ENCODE results near the gene SSH3. TPM values are rescaled to one million over a fixed set of nuclear protein-coding genes. Genes with fewer than 3 reads are reported as not detected.

The SSH3 gene
- total and polyA plus RNA-seq, 2 of the 8 experiments (the other 6 are each of a cell fraction or from before 2014, with no cell fraction given): 16.9 to 19.8 TPM

DNA sequence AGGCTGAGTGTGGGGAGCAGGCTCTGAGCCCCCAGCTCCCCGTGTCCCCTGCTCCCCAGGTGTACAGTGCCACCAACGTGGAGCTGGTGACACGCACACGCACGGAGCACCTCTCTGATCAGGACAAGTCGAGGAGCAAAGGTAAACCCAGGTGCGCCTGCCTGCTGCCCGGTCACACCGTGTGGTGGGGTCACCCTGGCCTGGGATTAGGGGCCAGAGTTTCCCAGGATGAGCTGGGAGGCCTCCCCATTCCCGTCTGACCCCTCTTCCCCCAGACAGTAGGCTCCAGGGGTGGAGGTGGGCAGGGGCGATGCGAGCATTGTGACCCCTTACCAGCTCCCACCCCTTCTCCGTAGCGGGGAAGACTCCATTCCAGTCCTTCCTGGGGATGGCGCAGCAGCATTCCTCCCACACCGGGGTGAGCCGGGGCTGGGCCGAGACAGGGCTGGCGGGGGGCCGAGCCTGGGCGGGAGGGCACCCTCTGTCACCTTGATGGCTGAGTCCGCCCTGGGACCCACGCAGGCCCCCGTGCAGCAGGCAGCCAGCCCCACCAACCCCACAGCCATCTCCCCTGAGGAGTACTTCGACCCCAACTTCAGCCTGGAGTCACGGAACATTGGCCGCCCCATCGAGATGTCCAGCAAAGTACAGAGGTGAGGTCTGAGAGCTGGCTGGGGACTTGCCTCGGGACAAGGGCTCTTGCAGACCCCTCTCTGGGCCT, 3.7 kb upstream of the SSH3 start (continued):
- TF ChIP-seq, protein P1, sequence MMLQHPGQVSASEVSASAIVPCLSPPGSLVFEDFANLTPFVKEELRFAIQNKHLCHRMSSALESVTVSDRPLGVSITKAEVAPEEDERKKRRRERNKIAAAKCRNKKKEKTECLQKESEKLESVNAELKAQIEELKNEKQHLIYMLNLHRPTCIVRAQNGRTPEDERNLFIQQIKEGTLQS (IDR thresholded peaks at IDR 0.05; ENCODE audit: insufficient read depth, low read depth, low read length): no peak
- TF ChIP-seq HDAC6 (IDR thresholded peaks at IDR 0.05; ENCODE audit: low read depth, low read length) (no peak), POLR2AphosphoS5 (IDR thresholded peaks at IDR 0.05; ENCODE audit: low read depth, low read length) (no peak), BACH1 (IDR thresholded peaks at IDR 0.05; ENCODE audit: low read length) (no peak), FOSL1 (IDR thresholded peaks at IDR 0.05; ENCODE audit: insufficient read depth, low read depth, low read length) (no peak), NRF1 (IDR thresholded peaks at IDR 0.05; ENCODE audit: low read depth, low read length) (no peak), SRF (IDR thresholded peaks at IDR 0.05; ENCODE audit: low read depth, low read length) (no peak), PHF8 (conservative IDR thresholded peaks at IDR 0.05; ENCODE audit: low read depth, low read length) (no peak), EGR1 (IDR thresholded peaks at IDR 0.05; ENCODE audit: borderline replicate concordance, low read depth, low read length) (no peak)
